Non-pigmented ciliary epithelial cell (primary cell): Measurements from ENCODE around the gene DRGX.

Experiments
- DNase-seq: peaks from one replicate; pipeline ENCODE4 v3.0.0-alpha.2; 2010; ENCODE audit warnings: low read depth

Gene DRGX

GRCh38 chr10:49361178-49361554, 34.7 kb downstream of the DRGX start:
- no peak for DNase-seq

- DNase-seq: no peak
Measured at GRCh38 chr10:49360271-49361177, 35.4 kb downstream of the DRGX start.

GRCh38 chr10:49359349-49360270, 36.3 kb downstream of the DRGX start:
- no peak for DNase-seq

- no peak for DNase-seq
Measured at GRCh38 chr10:49357910-49358309, 38.0 kb downstream of the DRGX start.

- DNase-seq: no peak
Measured at GRCh38 chr10:49356944-49357343, 38.9 kb downstream of the DRGX start.

GRCh38 chr10:49356181-49356580, 39.7 kb downstream of the DRGX start:
- no peak for DNase-seq

GRCh38 chr10:49355221-49355620, 40.7 kb downstream of the DRGX start:
- no peak for DNase-seq

GRCh38 chr10:49354593-49354992, 41.3 kb downstream of the DRGX start:
- DNase-seq: no peak

GRCh38 chr10:49353895-49354566, 41.9 kb downstream of the DRGX start:
- no peak for DNase-seq

GRCh38 chr10:49353026-49353894, 42.6 kb downstream of the DRGX start:
- no peak for DNase-seq

GRCh38 chr10:49352323-49352722, 43.6 kb downstream of the DRGX start:
- DNase-seq: no peak

- DNase-seq: no peak
Measured at GRCh38 chr10:49351669-49352068, 44.2 kb downstream of the DRGX start.

- DNase-seq: no peak
Measured at GRCh38 chr10:49350846-49351532, 44.9 kb downstream of the DRGX start.

GRCh38 chr10:49350138-49350537, 45.8 kb downstream of the DRGX start:
- DNase-seq: no peak

- no peak for DNase-seq
Measured at GRCh38 chr10:49349390-49349789, 46.5 kb downstream of the DRGX start.

GRCh38 chr10:49348593-49348992, 47.3 kb downstream of the DRGX start:
- no peak for DNase-seq

- no peak for DNase-seq
Measured at GRCh38 chr10:49347827-49348226, 48.1 kb downstream of the DRGX start.

- no peak for DNase-seq
Measured at GRCh38 chr10:49347342-49347741, 48.5 kb downstream of the DRGX start.

- DNase-seq: no peak
Measured at GRCh38 chr10:49344840-49345239, 51.0 kb downstream of the DRGX start.

GRCh38 chr10:49338604-49339003, 57.3 kb downstream of the DRGX start:
- no peak for DNase-seq
